GM21515 (cell line): ENCODE measurements around the gene TMEM208.

Source experiments
- ATAC-seq: cut with Tn5 transposase; IDR thresholded peaks from one replicate; pipeline ENCODE4 v1.9.1; 2021; ENCODE audit not compliant: unreplicated experiment

Gene TMEM208

GRCh38 chr16:67271446-67271845 lies 44.5 kb downstream of the TMEM208 start:
- ATAC-seq, result no peak

GRCh38 chr16:67275321-67275720 lies 48.4 kb downstream of the TMEM208 start:
- no peak for ATAC-seq

- ATAC-seq, result no peak
These were observed 50.5 kb downstream of the TMEM208 start for GRCh38 chr16:67277294-67277998.

- no peak for ATAC-seq
These were observed 51.3 kb downstream of the TMEM208 start for GRCh38 chr16:67277999-67278772.
